ENCODE data around the gene SUMO4.

Gene SUMO4

DNA sequence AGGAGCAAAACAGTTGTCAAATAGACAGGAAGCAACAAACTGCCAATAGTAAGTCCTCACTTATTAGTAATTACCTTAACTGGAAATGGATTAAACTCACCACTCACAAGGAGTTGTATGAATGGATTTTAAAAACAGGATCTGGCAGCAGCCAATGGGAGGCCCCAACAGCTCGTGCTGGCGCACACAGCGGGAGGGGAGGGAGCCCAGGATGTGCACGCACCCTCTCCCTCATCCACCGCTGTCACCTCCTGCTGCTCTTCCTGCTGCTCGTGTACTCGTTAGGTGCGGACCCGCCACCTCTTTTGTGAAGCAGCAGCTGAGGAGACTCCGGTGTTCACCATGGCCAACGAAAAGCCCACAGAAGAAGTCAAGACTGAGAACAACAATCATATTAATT, at the start of gene SUMO4:
SUMO4 (plus strand) TSS at position 213 of the 400 bp plus-strand sequence; CDS start at position 343, 130 bp downstream.
- DNase-seq, result no peak

DNA sequence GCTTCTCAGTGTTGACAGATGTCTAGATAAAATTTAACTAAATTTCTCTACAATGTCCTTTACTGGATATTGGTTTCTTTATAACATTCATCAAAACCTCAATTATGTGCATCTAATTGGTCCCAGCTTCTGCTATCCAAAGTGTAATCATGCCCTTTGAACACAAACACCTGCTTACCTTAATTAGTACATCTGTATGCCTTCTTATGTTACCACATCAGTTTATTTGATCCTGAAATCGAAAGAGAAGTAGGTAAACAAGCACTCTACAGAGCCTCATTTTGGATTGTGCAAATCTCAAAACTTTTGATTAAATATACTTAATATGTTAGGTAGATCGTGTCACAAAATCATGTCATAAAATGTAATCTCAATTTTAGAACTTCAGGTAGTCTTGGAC, 46.1 kb upstream of the SUMO4 start:
- no peak for DNase-seq

DNA sequence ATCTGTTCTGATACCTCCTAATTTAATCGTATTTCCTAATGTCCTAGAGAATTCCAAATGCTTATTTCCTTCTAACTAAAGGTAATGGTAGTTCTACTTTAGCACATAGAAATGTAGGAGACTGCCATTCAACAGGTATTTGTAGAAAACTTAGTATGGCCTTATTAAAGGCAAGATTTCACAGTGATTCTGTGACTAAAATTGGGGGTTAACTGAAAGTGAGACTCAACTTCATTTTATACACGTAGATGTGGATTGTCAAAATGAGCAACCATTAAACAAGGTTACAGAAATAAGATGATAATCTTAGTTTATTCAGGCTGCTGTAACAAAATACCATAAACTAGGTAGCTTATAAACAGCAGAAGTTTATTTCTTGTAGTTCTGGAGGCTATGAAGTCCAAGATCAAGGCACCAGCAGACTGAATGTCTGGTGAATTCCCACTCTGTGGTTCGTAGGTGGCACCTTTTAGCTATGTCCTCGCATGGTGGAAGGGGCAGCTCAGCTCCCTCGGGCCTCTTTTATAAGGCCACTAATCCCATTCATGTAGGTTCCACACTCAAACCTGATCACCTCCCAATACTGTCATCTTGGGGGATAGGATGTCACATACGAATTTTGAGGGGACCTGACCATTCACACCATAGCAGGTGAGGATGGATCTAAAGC, 43.8 kb upstream of the SUMO4 start:
- DNase-seq, result no peak

DNA sequence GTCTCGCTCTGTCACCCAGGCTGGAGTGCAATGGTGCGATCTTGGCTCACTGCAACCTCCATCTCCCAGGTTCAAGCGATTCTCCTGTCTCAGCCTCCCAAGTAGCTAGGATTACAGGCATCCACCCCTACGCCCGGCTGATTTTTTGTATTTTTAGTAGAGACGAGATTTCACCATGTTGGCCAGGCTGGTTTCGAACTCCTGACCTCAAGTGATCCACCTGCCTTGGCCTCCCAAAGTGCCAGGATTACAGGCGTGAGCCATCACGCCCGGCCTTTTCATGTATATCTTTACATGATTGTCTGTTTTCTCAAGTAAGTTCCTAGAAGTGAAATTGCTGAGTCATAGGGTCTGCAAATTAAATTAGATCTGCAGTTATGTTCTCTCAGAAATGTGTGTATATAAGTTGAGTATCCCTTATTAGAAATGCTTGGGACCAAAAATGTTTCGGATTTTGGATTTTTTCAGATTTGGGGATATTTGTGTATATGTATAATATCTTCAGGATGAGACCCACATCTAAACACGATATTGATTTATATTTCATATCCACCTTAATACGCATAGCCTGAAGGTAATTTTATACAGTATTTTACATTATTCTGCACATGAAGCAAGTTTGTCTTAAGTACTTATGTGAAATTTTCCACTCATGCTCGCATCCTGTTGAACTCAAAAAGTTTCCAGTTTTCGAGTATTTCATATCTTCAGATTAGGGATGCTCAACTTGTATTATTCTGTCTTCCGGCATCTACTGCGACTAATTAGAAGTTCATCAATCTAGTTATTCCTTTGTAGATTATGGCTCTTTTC, 42.1 kb upstream of the SUMO4 start:
- peak; percentile 87 for DNase-seq

DNA sequence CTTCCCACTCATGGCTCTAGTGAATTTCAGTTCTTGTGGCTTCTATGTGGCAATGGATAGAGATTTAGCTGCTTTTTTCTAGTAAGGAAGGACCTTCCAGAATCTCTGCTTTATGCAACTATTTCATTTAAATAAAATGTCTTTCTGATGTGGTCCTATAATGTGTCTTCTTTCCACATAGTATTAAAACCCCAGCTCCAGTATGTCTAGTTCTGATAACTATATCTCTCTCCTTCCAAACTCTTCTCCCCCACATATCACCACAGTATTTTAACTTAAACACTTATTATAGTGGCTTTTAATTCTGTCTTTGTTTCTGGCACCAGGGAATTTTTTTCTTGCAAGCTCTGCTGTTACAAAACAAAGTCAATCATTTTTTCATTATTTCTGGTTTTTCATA, 40.6 kb upstream of the SUMO4 start:
- peak; percentile 86 for DNase-seq

DNA sequence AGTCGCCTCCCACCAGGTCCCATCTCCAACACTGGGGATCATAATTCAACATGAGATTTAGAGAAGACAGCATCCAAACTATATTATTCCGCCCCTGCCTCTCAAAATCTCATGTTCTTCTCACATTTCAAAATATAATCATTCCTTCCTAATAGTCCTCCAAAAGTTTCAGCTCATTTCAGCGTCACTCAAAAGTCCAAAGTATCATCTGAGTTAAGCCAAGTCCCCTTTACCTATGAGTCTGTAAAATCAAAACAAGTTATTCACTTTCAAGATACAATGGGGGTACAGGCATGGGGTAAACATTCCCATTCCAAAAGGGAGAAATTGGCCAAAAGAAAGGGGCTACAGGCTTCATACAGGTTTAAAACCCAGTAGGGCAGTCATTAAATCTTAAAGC, 39.5 kb upstream of the SUMO4 start:
- DNase-seq, result no peak

DNA sequence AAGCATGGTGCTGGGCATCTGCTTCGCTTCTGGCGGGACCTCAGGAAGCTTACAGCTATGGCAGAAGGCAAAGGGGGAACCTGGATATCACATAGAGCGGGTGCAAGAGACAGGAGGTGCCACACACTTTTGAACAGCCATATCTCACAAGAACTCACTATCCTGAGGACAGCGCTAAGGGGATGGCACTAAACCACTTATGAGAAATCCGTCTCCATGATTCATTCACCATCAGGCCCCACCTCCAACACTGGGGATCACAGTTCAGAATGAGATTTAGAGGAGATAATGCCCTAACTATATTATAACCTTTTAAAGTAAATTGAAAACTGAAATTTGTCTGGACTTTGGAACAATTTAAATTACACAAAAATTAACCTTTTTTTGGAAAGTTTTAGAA, 37.8 kb upstream of the SUMO4 start:
- DNase-seq, result no peak

DNA sequence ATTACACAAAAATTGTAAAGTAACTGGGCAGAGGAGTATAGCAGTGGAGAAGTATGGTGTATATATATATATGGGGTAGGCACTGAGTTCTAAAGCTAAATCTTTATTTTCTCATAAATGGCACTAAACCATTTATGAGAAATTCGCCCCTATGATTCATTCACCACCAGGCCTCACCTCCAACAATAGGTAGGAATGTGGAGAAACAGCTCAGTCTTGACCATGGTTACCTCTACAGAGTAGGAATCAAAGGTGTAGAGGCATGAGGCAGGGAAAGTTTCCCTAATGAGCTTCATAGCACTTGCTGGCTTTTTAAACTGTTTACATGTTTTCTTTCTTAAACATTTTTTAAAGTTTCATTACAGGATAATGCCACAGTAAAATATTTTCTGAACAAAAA, 36.9 kb upstream of the SUMO4 start:
- DNase-seq, result no peak

DNA sequence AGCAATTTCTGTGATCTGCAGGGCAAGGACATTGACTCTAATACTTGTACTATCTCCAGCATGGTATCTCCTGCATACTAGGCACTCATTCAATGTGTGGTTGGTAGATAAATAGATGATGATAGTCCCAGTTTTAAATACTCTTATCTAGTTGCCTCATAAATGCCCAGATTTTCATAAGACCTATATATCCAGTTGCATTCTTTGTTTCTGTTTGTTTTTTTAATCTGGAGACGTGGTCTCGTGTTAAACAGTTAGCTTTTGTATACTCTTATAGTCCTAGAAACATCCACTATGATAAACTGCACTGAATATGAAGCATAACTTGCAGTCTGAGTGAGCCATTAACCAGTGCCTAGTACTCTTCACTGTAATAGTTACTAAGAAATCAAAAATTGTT, 35.5 kb upstream of the SUMO4 start:
- DNase-seq, result peak; percentile 61

DNA sequence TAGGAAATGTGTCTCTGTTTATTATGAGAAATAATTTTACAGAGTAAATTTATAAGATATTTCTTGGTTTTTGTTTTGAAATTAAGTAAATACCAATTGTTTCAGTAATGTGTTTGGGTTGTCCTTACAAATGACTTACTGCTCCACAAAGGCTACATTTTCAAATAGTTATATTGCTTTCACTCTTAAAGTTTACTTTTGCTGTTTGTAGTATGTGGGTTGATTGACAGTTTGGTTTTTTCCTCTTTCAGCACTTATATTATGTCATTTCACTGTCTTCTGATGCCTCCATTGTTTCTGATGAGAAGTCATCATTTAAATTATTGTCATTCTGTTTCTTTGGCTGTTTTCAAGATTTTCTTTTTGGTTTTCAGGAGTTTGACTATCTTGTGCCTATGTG, 34.9 kb upstream of the SUMO4 start:
- peak; percentile 27 for DNase-seq

DNA sequence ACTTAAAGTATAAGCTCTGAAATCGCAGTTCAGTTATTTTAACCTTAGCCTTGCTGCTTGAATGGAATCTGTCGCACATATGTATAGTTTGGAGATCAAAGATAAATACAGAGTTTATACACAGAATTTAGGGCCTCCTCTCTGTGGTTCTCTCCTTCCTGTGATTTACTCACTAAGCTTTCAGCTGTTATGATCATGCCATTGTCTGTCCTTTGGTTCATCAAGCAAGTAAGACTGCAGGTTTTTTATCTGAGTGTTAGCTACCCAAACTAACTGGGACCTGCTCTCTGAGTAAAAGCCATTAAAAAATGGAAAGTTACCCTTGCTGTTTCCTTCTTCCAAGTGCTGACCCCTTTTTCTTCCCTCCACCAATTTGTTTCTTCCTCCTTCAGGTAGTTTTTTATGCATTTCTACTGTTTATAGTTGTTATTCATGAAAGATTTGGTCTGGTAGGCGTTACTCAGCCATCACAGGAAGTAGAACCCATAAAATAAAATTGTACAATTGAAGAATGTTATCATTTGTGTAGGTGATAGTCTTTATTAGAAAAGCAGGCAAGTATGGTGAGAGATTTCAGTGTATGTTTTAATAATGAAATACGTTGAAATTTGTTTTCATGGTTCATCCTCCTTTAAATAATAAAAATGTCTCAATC, 33.7 kb upstream of the SUMO4 start:
- peak; percentile 27 for DNase-seq

DNA sequence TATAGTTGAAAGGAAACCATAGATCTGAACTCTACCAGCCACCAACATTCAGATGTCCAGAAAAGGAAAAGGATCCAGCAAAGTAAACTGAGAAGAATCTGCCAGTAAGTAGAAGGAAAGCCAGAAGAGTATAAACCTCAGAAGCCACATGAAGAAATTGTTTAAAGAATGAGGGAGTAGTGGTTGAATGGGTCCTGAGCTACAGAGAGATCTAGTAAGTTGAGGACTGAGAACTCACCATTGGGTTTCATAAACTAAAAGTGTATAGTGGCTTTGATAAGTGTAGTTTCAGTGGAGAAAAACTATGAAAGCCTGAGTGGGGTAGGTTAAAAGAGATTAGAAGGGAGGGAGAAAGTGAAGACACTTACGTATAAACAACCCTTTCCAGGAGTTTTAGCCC, 32.0 kb upstream of the SUMO4 start:
- DNase-seq, result no peak

DNA sequence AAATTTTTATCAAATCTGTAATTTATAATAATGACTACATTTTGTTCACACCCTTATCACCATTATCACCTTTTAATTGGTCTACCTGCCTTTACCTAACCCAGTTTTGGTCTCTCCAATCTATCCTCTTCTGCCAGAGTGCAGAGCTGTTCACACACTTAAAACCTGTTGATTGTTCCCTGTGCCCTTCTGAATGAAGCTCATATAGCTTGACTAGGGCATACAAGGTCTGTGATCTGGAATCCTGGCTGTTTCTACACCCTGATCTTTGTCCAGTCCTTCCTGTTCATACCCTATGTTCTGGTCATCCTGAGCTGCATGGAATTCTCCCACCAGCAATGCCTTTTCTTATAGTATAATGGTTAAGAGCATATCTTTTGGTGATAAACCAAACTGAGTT, 28.9 kb upstream of the SUMO4 start:
- no peak for DNase-seq

DNA sequence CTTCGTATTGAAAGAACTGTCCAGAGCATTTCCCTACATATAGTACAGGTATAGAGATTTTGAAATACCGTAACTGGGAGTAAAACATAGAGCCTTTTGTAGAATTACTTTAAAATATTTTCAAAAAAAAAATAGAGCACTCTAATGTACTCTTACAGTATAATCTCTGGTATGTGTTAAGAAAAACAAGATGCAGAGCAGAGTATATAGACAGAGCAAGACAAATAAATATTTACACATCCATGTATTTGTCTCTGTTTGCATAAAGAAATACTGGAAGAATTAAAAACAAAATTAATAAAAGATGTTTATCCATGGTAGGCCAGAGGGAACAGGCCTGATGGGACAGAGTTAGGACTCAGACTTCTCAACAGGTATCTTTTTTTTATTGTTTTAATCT, 28.0 kb upstream of the SUMO4 start:
- no peak for DNase-seq

DNA sequence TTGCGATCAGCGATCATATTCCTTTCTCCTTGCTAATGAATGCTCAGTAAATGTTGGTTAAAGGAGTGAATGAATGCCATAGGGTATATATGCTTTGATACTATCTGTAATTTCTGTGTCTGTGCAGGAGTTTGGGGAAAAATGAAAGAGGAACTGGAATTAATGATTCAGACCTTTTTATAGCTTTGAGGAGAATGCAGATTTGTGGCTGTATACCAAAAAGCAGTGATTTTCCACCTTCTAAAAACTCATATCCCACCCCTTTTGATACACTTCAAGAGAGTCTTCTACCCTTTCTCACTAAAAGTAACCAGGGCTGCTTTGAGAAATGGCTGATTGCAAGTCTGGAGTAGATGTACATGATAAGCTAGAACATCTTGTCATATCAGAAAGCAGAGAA, 26.6 kb upstream of the SUMO4 start:
- DNase-seq, result peak; percentile 39

DNA sequence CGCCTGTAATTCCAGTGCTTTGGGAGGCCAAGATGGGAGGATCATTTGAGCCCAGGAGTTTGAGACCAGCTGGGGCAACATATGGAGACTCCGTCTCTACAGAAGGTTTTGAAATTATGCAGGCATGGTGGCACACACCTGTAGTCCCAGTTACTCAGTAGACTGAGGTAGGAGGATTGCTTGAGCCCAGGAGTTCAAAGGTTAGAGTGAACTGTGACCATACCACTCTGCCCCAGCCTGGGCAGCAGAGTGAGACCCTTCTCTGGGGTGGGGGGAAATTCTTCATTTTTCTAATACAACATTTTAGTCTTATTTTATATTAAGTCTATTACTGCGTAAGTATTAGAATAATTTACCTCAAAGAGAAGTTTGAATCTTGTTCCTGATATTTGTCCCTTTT, 20.1 kb upstream of the SUMO4 start:
- DNase-seq, result no peak

DNA sequence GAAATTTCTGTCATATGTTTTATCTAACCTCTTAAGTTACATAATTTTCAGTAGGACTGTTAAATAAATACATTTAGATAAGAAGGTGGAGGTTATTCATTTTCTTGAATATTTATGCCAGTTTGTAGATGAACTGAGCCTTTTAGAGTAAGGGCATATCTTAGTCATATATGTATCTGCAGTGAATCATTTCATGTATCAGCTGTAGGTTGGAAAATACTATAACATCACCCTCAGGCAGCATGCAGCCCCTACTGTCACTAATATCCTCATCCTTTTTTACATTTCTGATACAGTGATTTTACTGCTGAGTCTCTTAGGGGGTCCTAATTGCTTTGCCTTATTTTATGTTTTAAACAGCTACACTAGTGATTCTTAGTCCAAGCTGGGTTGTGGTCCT, 19.5 kb upstream of the SUMO4 start:
- no peak for DNase-seq

DNA sequence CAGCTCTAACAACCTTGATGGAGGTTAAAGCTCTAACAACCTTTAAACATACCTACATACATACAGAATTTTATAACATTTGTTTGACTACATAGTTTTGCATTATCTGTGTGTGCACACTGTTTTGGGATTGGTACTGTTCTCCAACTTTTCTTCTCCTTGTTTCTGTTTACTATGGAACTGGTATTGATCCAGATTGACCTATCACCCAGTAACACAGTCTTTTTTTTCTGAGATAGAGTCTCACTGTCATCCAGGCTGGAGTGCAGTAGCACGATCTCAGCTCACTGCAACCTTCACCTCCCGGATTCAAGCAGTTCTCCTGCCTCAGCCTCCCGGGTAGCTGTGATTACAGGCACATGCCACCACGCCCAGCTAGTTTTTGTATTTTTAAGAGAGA, 16.7 kb upstream of the SUMO4 start:
- no peak for DNase-seq

DNA sequence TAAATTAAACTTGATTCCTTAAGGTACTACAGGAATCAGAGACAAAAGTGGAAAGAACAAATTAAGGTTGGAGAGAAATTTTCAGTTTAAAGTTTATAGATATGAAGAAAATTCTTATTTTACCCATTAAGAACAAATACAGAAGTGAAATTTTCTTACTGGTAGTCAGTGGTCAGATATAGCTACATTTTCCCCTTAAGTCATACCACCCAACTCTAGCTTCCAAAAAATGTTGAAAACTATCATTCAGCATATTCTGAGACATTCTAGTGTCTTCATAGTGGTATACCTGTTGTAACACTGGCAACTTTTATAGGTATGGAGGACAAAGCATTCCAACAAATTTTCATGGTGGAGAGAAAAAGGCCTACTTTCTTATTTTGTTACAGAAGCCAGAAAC, 15.6 kb upstream of the SUMO4 start:
- DNase-seq, result no peak

DNA sequence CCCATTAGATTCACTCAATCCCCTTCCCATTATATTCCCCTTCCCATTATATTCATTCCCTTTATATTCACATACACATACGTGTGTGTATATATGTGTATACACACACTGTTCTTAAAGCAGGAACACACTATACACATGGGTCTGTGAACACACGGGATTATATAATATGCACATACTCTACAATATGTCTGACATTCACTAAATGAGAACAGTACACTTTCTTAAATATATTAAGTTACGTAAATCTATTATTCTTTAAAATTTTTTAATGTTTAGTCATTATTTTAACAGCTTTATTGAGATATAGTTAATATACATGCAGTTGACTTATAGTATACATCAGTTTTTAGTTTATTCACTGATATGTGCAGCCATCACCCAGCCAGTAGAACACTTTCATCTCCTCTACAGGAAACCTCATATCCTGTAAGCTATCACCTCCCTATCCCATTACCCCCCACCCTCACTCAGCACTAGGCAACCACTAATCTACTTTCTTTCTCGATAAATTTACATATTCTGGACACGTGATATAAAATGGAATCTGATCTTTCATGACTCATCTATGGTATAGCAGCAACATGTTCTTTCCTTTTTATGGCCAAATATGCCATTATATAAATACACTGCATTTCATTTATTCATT, 13.9 kb upstream of the SUMO4 start:
- no peak for DNase-seq

DNA sequence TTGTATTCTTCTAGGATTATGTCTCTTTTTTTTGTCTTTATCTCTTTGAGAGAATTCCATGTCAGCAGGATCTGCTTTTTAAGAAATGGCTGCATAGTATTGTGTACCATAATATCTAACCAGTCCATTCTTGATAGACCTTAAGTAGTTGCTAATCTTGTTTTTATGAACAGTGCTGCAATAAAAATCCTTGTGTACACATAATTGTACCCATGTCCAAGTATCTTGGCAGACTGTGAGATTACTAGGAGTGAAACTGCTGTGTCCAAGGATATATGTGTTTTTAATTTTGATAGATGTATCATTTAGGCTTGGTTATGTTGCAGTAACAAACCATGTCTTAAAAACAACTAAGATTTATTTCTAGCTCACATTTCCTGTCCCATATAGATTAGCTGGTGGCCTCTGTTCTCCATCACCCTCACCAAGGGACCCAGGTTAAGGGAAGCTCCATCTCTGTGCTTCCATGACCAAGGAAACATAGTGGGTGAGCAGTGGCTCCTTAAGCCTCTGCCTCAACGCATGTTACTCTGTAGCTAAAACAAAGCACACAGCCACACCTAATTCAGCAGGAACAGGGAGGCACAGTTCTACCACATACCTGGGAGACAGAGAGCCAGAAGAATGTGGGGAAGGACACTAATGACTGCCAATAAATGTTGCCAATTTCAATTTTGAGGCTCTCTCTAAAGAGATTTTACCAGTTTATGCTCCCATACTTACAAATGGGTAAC, 12.1 kb upstream of the SUMO4 start:
- no peak for DNase-seq

DNA sequence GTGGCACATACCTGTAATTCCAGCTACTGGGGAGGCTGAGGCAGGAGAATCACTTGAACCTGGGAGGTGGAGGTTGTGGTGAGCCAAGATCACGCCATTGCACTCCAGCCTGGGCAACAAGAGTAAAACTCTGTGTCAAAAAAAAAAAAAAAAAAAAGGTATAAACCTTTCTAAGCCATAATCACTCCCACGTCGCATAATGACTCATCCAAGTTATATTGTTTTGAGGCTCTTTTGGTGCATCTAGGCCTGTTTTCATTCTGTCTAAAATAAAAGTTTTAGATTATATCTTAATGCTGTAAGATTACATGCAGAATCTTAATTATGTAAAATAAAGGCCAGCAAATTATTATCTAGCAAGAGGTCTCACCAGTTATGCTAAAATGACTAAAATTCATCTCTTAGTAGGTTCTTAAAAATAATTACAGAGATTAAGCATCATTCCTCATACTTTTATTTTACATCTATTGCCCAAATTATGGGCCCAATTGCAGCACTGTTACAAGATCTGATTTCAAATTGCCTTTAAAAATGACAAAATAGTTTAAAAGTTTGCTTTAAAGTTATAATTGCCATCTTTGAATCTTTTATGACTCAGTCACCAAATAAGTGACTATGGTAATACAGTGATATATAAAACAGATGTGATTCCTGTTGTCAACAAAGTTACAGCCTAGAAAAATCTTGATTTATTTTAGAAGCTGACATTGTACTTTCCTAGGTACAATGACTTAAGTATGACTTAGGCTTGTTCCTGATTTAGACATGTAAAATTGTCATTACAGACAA, 10.4 kb upstream of the SUMO4 start:
- DNase-seq, result no peak
